H1 (cell line): ENCODE measurements around the gene CCDC127. TPM values are rescaled to one million over a fixed set of nuclear protein-coding genes. Genes with fewer than 3 reads are reported as not detected.

Experiments used
- CTCF ChIA-PET: fragments of 300-600 bp; sonication (Branson Sonifier 250); formaldehyde crosslinking; loops from one replicate; lab custom pipeline; 2021; ENCODE audit not compliant: partially characterized antibody; lab: Charles Lee
- POLR2A ChIA-PET: fragments of 300-600 bp; sonication (Branson Sonifier 250); formaldehyde crosslinking; loops from one replicate; lab custom pipeline; 2021; ENCODE audit warnings: inconsistent platforms; ENCODE audit not compliant: partially characterized antibody; lab: Charles Lee
- DNase-seq, 2 experiments: peaks; one replicate each; pipeline versions ENCODE4 v3.0.0 to v3.0.0-alpha.2; 2010 to 2022; ENCODE audit warnings: low spot score in 2 of 2, low read depth in 1 of 2, mixed read lengths in 1 of 2
- FAIRE-seq: peaks from 2 replicates; lab custom pipeline; 2011; peaks lifted over from hg19 to GRCh38; lab: Jason Lieb, UNC
- H2AFZ ChIP-seq: 2 replicates; pipeline ENCODE4 v1.8.1; 2012; ENCODE audit warnings: low read length, inconsistent platforms
- H2AK5ac ChIP-seq: 2 replicates; pipeline ENCODE4 v1.6.1; 2013; ENCODE audit warnings: low read depth, low read length
- H2BK120ac ChIP-seq: replicated peaks from 2 replicates; pipeline ENCODE3; 2013; ENCODE audit warnings: low read depth, low read length, inconsistent platforms
- H2BK12ac ChIP-seq: 2 replicates; pipeline ENCODE4 v1.6.1; 2013; ENCODE audit warnings: low read depth, low read length
- H2BK15ac ChIP-seq: 2 replicates; pipeline ENCODE4 v1.6.1; 2013; ENCODE audit warnings: low read length
- H2BK20ac ChIP-seq: 2 replicates; pipeline ENCODE4 v1.6.1; 2013; ENCODE audit warnings: low read length
- H2BK5ac ChIP-seq: 2 replicates; pipeline ENCODE4 v1.6.1; 2013; ENCODE audit warnings: low read depth, low read length
- H3K14ac ChIP-seq: 2 replicates; pipeline ENCODE4 v1.6.1; 2013; ENCODE audit warnings: inconsistent platforms; ENCODE audit not compliant: insufficient read length
- H3K18ac ChIP-seq: 2 replicates; pipeline ENCODE4 v1.6.1; 2013; ENCODE audit warnings: low read length; ENCODE audit errors: extremely low read depth
- H3K23ac ChIP-seq: 2 replicates; pipeline ENCODE4 v1.6.1; 2013; ENCODE audit warnings: inconsistent platforms; ENCODE audit not compliant: insufficient read length
- H3K23me2 ChIP-seq: 2 replicates; pipeline ENCODE4 v1.6.1; 2013; ENCODE audit warnings: low read depth, low read length
- H3K27ac ChIP-seq: 2 replicates; pipeline ENCODE4 v1.6.1; 2011; ENCODE audit warnings: low read depth, low read length, inconsistent platforms
- H3K27me3 ChIP-seq, 4 experiments: replicated peaks in 1 of 4; 1 replicate in 1 of 4; 2 replicates in 3 of 4; pipeline versions ENCODE4 v1.6.1 to v1.8.1; 2011 to 2013; ENCODE audit warnings: low read length in 3 of 4, mild to moderate bottlenecking in 3 of 4, inconsistent platforms in 2 of 4, mixed read lengths in 2 of 4, moderate library complexity in 1 of 4; ENCODE audit not compliant: control insufficient read depth in 3 of 4, insufficient read depth in 3 of 4; ENCODE audit errors: extremely low read depth in 1 of 4
- H3K36me3 ChIP-seq, 4 experiments: 2 replicates each; pipeline versions ENCODE4 v1.6.1 to v1.8.1; 2011 to 2013; ENCODE audit warnings: mild to moderate bottlenecking in 4 of 4, low read length in 3 of 4, moderate library complexity in 2 of 4, control low read depth in 1 of 4, inconsistent platforms in 1 of 4; ENCODE audit not compliant: insufficient read depth in 4 of 4, control insufficient read depth in 2 of 4
- H3K4ac ChIP-seq: replicated peaks from 2 replicates; pipeline ENCODE3; 2013; ENCODE audit warnings: low read length, low read depth, mixed read lengths, inconsistent platforms; ENCODE audit not compliant: insufficient read length
- H3K4me1 ChIP-seq, 4 experiments: replicated peaks in 1 of 4; 1 replicate in 1 of 4; 2 replicates in 3 of 4; pipeline versions ENCODE4 v1.6.1 to v1.8.1; 2011 to 2013; ENCODE audit warnings: low read length in 3 of 4, inconsistent platforms in 2 of 4, mixed read lengths in 1 of 4; ENCODE audit not compliant: insufficient read depth in 4 of 4, control insufficient read depth in 3 of 4
- H3K4me2 ChIP-seq, 2 experiments: 2 replicates each; pipeline versions ENCODE4 v1.6.1 to v1.8.1; 2011 to 2013; ENCODE audit warnings: low read depth in 2 of 2, low read length in 2 of 2, control low read depth in 1 of 2, inconsistent platforms in 1 of 2, mild to moderate bottlenecking in 1 of 2; ENCODE audit not compliant: insufficient read depth in 1 of 2
- H3K4me3 ChIP-seq, 4 experiments: fragments of 200-600, 300-600 bp in 1 of 4; sonication (generic), shearing (Covaris generic), sonication (Bioruptor Twin) in 1 of 4; 2 replicates each; pipeline versions ENCODE4 v1.5.1 to v1.8.1; 2011 to 2016; ENCODE audit warnings: low read length in 4 of 4, low read depth in 3 of 4, control low read depth in 2 of 4, inconsistent platforms in 2 of 4, mild to moderate bottlenecking in 2 of 4, mixed read lengths in 1 of 4, moderate library complexity in 1 of 4; ENCODE audit not compliant: insufficient read depth in 2 of 4; ENCODE audit errors: extremely low read depth in 1 of 4
- H3K56ac ChIP-seq: replicated peaks from 2 replicates; pipeline ENCODE3; 2013; ENCODE audit warnings: low read depth, mild to moderate bottlenecking, mixed read lengths, low read length, inconsistent platforms; ENCODE audit not compliant: insufficient read length
- H3K79me1 ChIP-seq: 2 replicates; pipeline ENCODE4 v1.6.1; 2013; ENCODE audit warnings: low read depth, low read length, control low read depth
- H3K79me2 ChIP-seq, 2 experiments: 2 replicates each; pipeline versions ENCODE4 v1.6.1 to v1.8.1; 2012 to 2013; ENCODE audit warnings: low read length in 2 of 2, mild to moderate bottlenecking in 2 of 2, inconsistent platforms in 1 of 2; ENCODE audit not compliant: insufficient read depth in 2 of 2, control insufficient read depth in 1 of 2
- H3K9ac ChIP-seq, 4 experiments: replicated peaks in 1 of 4; 1 replicate in 1 of 4; 2 replicates in 3 of 4; pipeline versions ENCODE4 v1.6.1 to v1.8.1; 2011 to 2013; ENCODE audit warnings: low read depth in 3 of 4, low read length in 3 of 4, control low read depth in 2 of 4, mild to moderate bottlenecking in 2 of 4, moderate library complexity in 2 of 4, inconsistent platforms in 1 of 4; ENCODE audit errors: extremely low read depth in 1 of 4
- H3K9me3 ChIP-seq, 2 experiments: 2 replicates each; pipeline versions ENCODE4 v1.6.1 to v1.8.1; 2012 to 2013; ENCODE audit warnings: mild to moderate bottlenecking in 2 of 2, moderate library complexity in 2 of 2, control low read depth in 1 of 2, inconsistent platforms in 1 of 2, low read depth in 1 of 2, low read length in 1 of 2, mixed read lengths in 1 of 2; ENCODE audit not compliant: insufficient read depth in 2 of 2
- H4K20me1 ChIP-seq, 2 experiments: replicated peaks in 1 of 2; 2 replicates each; pipeline versions ENCODE3 to v1.8.1; 2011 to 2013; ENCODE audit warnings: inconsistent platforms in 2 of 2, low read length in 2 of 2, mild to moderate bottlenecking in 1 of 2; ENCODE audit not compliant: insufficient read depth in 2 of 2, control insufficient read depth in 1 of 2
- H4K5ac ChIP-seq: 2 replicates; pipeline ENCODE4 v1.6.1; 2013; ENCODE audit warnings: low read length, low read depth, mixed read lengths, inconsistent platforms; ENCODE audit not compliant: insufficient read length
- H4K8ac ChIP-seq: 2 replicates; pipeline ENCODE4 v1.8.0; 2013; ENCODE audit warnings: mild to moderate bottlenecking, moderate library complexity, low read length, inconsistent platforms; ENCODE audit not compliant: insufficient read depth; ENCODE audit errors: extremely low read depth
- H4K91ac ChIP-seq: replicated peaks from 2 replicates; pipeline ENCODE3; 2013; ENCODE audit warnings: low read length, mixed read lengths, inconsistent platforms; ENCODE audit not compliant: insufficient read length
- ASH2L ChIP-seq: fragments of 200-600, 300-600 bp; sonication (generic); IDR thresholded peaks from one replicate; pipeline ENCODE4 v1.7.1; 2017; ENCODE audit warnings: low read length
- CHD2 ChIP-seq: IDR thresholded peaks from 2 replicates; pipeline ENCODE4 v1.6.1; 2012; ENCODE audit warnings: low read length, improper control_type of control experiment
- GABPA ChIP-seq: IDR thresholded peaks from 2 replicates; pipeline ENCODE4 v1.6.1; 2011; ENCODE audit warnings: mild to moderate bottlenecking, low read length, moderate library complexity, borderline replicate concordance; ENCODE audit not compliant: insufficient read depth
- JUN ChIP-seq: IDR thresholded peaks from 2 replicates; pipeline ENCODE4 v1.6.1; 2011; ENCODE audit warnings: low read depth, mild to moderate bottlenecking, improper control_type of control experiment, low read length
- SP4 ChIP-seq: IDR thresholded peaks from 2 replicates; pipeline ENCODE4 v1.6.1; 2012; ENCODE audit warnings: low read length, inconsistent platforms
- TAF1 ChIP-seq: IDR thresholded peaks from 2 replicates; pipeline ENCODE4 v1.6.1; 2011; ENCODE audit warnings: mild to moderate bottlenecking, low read depth, low read length
- WGBS, 2 experiments: shearing (Covaris generic) in 1 of 2; methylation state at CpG; one replicate each; pipeline versions ENCODE4 v1.1.6 to v1.1.7; 2013 to 2015; ENCODE audit warnings: low lambda C conversion rate in 2 of 2, mixed read lengths in 2 of 2, inconsistent platforms in 1 of 2, low coverage in 1 of 2, missing lambda C conversion rate in 1 of 2; ENCODE audit not compliant: insufficient replicate concordance in 2 of 2, insufficient coverage in 1 of 2, insufficient read length in 1 of 2; ENCODE audit errors: extremely low coverage in 1 of 2, missing lambda C conversion rate in 1 of 2; 5-methylcytosine and 5-hydroxymethylcytosine counted together
- polyA plus RNA-seq, 7 experiments: library from polyadenylated mRNA; depleted of rRNA in 3 of 7; stranded (reverse) in 5 of 7; unstranded in 2 of 7; fragments of >200 nt in 5 of 7; fragments of 200-250 nt in 2 of 7; gene quantifications; 1 replicate in 5 of 7; 2 replicates in 1 of 7; 4 replicates in 1 of 7; pipeline versions ENCODE4 v1.2.1 to v1.2.3, GENCODE V29; 2011 to 2013; ENCODE audit warnings: missing spikeins in 2 of 7, mixed read lengths in 2 of 7
- total RNA-seq: library from RNA; stranded (reverse); fragmentation: NEBNext Ultra II Directional; extraction: Animal tissue kit (Norgen Biotek cat#: 25700); gene quantifications from 2 replicates; pipeline ENCODE4 v1.2.1, GENCODE V29; 2021

Gene CCDC127
- total and polyA plus RNA-seq, 2 of the 8 experiments (the other 6 are each of a cell fraction or from before 2014, with no cell fraction given): 2.9 to 8.0 TPM

- H3K4me2 ChIP-seq: no peak overlapping the region
- H3K9me3 ChIP-seq: no peaks in the 10 kb centered on the region
- H3K27ac ChIP-seq: no peak overlapping the region
- no peak overlapping the region; the same call in 1 of the 2 replicates for H2BK5ac ChIP-seq
- no peak overlapping the region for H3K18ac ChIP-seq
- FAIRE-seq (no peak), DNase-seq (no peak)
- H3K36me3 ChIP-seq: peaks cover 9 to 29% (median 13%) of the 10 kb centered on the region in 4 experiments; a peak in 6 of 8 replicates
- H3K4me3 ChIP-seq: no peak overlapping the region
- no peak overlapping the region for H2BK15ac ChIP-seq
- no peaks in the 10 kb centered on the region for H3K79me1 ChIP-seq
- H3K23ac ChIP-seq: no peak overlapping the region
- H2BK120ac ChIP-seq: no peak overlapping the region
- no peak overlapping the region for H4K91ac ChIP-seq
- H4K20me1 ChIP-seq: peaks cover 0 to 3% of the 10 kb centered on the region in 2 experiments
- no peak overlapping the region for H4K5ac ChIP-seq
- 97% methylated on average over 10 of the region's 12 CpGs; no CpG with 5 or more reads in 1 of the 2 experiments for WGBS, 2 experiments
- no peak overlapping the region for H3K9ac ChIP-seq
- no peak overlapping the region for H2BK20ac ChIP-seq
- no peak overlapping the region for H2AFZ ChIP-seq
- ChIA-PET CTCF (no interaction called here), POLR2A (no interaction called here)
- H4K8ac ChIP-seq: no peak overlapping the region
- H3K23me2 ChIP-seq: no peaks in the 10 kb centered on the region
- no peaks in the 10 kb centered on the region for H3K27me3 ChIP-seq
- no peak overlapping the region for H2AK5ac ChIP-seq
- no peak overlapping the region for H3K4ac ChIP-seq
- H3K56ac ChIP-seq: no peak overlapping the region
- no peak for TF ChIP-seq JUN
- no peak for TF ChIP-seq TAF1
- no peak for TF ChIP-seq CHD2
- no peak for TF ChIP-seq SP4
- no peak for TF ChIP-seq GABPA
- TF ChIP-seq ASH2L: no peak
- no peaks in the 10 kb centered on the region for H3K4me1 ChIP-seq
- no peaks in the 10 kb centered on the region for H3K79me2 ChIP-seq
- H2BK12ac ChIP-seq: no peak overlapping the region
- no peak overlapping the region for H3K14ac ChIP-seq
These were observed 35.8 kb downstream of the CCDC127 start for GRCh38 chr5:182126-182525.
